Fibroblast of pulmonary artery (primary cell): Measurements from ENCODE around the gene CLEC12A.

Experiments used
- DNase-seq: peaks from one replicate; pipeline ENCODE4 v3.0.0-alpha.2; 2010; ENCODE audit warnings: low read depth
- H3K4me3 ChIP-seq: replicated peaks from 2 replicates; pipeline ENCODE4 v1.5.1; 2011; ENCODE audit warnings: low read depth, mild to moderate bottlenecking, control low read depth, low read length, moderate library complexity
- TF ChIP-seq, protein P1 (sequence below): IDR thresholded peaks from 2 replicates; pipeline ENCODE4 v1.5.1; 2011; ENCODE audit warnings: mild to moderate bottlenecking, control low read depth, low read length, inconsistent platforms; ENCODE audit errors: missing control alignments

CLEC12A gene

DNA sequence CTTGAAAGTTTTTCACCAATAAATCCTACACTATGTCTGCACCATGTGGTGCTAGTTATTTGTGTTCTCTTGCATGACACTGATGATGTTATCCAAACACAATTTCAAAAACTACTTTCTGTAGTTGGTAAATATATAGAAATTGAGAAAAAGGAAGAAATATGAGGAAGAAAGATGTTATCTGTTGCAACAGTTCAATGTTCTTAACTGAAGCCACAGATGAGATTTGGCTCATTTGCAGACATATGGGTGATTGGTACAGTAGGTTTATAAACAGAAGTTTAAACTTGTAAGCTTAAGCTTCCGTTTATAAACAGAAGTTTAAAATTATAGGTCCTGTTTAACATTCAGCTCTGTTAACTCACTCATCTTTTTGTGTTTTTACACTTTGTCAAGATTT lies at the start of gene CLEC12A:
Gene CLEC12A, plus strand, starts transcription at position 229 of the 400 bp plus-strand sequence. CDS start 188 bp downstream, outside the sequence.
- no peak for DNase-seq
- H3K4me3 ChIP-seq = no peak within 1 kb of the TSS
- TF ChIP-seq, protein P1, sequence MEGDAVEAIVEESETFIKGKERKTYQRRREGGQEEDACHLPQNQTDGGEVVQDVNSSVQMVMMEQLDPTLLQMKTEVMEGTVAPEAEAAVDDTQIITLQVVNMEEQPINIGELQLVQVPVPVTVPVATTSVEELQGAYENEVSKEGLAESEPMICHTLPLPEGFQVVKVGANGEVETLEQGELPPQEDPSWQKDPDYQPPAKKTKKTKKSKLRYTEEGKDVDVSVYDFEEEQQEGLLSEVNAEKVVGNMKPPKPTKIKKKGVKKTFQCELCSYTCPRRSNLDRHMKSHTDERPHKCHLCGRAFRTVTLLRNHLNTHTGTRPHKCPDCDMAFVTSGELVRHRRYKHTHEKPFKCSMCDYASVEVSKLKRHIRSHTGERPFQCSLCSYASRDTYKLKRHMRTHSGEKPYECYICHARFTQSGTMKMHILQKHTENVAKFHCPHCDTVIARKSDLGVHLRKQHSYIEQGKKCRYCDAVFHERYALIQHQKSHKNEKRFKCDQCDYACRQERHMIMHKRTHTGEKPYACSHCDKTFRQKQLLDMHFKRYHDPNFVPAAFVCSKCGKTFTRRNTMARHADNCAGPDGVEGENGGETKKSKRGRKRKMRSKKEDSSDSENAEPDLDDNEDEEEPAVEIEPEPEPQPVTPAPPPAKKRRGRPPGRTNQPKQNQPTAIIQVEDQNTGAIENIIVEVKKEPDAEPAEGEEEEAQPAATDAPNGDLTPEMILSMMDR = no peak

DNA sequence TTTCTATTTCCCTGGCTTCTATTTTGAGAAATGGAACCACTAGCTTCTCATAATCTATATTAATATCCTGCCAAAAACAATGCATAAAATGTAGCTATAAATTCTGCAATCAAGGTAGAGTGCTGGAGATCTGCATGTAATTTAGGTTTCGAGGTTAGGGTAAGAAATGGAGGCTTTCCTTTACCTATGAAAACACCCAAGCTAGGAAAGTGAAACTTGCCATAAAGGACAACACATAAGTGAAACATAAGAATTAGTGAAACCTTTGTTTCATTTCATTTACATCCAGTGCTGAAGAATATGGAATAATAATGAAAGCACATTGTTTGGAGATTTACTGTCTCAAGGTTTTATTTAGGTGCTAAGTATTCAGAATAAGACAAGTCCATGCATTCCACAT lies 48.8 kb upstream of the CLEC12A start:
- no peak overlapping the region for H3K4me3 ChIP-seq
- no peak for DNase-seq
- TF ChIP-seq, protein P1 = no peak

DNA sequence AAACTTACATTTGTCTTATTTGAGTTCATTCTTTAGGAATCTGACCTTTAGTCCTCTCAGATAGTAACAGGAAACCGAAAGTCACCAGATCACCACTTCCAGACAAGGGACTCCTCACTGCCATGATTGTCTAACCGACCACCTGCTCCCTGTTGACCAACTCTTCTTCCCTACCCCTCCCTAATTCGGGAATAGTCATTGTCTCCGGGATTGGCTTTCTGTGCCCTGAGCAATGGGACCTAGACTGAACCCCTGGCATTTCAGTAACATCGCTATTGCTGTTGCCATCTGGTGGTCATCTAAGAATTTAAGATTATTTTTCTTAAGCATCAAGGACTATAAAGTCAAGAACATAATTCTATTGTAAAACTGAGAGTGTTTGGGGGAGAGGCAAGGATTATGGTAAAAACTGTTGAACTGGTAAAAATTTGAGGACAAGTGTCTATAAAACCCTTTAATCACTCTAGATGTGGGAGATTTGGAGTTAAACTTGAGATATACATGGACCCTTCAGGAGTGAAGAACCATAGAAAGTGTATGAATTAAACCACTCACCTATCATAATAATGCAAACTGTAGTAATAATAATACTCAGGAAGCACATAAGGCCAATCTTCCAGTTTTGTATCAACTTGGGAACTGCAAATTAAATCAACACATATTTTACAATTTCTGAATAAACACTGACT lies 45.4 kb upstream of the CLEC12A start:
- TF ChIP-seq, protein P1 = peak; percentile 49
- peak; percentile 71 for DNase-seq
- no peak overlapping the region for H3K4me3 ChIP-seq

DNA sequence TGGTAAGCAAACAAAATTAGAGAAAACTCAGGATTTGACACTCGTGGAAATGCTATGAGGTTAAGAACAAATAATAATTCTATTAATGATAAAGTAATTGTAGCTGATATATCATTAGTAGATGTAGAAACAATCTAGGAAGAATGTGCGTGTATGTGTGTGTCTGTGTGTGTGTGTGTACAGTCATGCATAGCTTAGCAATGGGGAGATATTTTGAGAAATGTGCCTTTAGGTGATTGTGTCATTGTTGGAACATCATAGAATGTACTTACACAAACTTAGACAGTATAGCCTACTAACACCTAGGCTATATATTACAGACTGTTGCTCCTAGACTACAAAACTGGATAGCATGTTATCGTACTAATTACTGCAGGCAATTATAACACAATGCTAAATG lies 44.3 kb upstream of the CLEC12A start:
- DNase-seq = no peak
- TF ChIP-seq, protein P1 = no peak
- no peak overlapping the region for H3K4me3 ChIP-seq

DNA sequence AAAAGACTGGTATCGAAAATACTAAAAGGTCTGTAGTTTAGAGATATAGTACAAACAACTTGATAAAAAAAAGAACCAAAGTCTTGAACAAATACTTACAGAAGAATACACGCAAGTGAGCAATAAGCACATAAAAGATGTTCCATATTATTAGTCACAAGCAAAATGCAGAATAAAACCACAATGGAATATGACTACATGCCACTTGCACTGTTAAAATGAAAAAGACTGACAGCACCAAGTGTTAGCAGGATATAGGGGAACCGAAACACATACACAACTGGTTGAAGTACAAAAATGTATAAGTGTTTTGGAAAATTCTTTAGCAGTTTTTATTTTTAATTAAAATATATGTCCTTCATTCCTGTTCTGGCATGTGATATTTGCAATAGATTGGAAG lies 42.6 kb upstream of the CLEC12A start:
- TF ChIP-seq, protein P1 = no peak
- no peak overlapping the region for H3K4me3 ChIP-seq
- DNase-seq = no peak

DNA sequence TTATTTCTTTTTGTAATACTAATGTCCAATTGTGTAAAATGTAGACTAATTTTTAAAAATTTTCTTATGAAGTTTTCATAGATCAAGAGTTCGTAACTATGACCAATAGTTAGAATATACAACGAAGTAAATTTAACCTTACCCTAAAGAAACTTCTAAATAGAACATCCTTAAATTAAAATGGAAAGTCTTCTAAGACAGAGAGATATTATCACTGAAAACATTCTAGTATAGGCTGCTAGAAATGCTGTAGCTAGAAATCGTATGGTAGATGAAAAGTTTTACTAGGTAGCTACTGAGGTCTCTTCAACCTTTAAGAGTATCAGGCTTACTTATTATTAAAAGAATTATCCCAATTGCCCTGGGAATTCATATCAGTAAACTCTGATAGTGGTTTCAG lies 40.0 kb upstream of the CLEC12A start:
- DNase-seq = no peak
- H3K4me3 ChIP-seq = no peak overlapping the region
- TF ChIP-seq, protein P1 = no peak

DNA sequence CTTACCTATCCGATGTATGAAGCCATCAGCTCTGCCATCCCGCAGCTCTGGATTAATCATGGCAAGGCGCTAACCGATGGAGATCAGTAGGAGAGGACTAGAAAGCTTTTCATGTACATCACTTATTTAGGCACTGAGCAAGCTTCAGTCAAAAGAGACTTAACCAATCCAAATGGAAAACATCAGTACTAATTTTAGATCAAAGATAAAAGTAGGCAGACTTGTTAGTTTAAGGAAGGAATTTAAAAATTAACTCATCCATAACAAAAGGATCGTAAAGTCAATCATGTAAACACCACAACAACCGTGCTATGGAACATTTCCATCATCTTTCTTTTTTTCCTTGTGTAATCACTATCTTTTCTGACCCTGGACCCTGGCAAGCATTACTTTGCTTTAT lies 38.9 kb upstream of the CLEC12A start, which contains the start of gene CLEC2A:
Gene CLEC2A, minus strand, starts transcription at position 101 of the 400 bp plus-strand sequence. Its CDS starts 41 bp downstream, at position 60.
- H3K4me3 ChIP-seq = no peak within 1 kb of the TSS
- TF ChIP-seq, protein P1 = no peak
- no peak for DNase-seq
